Smooth muscle cell (in vitro differentiated cells): Measurements from ENCODE around the gene DICER1. TPM values are rescaled to one million over a fixed set of nuclear protein-coding genes. Genes with fewer than 3 reads are reported as not detected.

Experiments
- DNase-seq: peaks from one replicate; lab custom pipeline; 2025; ENCODE audit not compliant: unreplicated experiment; lab: John Stamatoyannopoulos, UW
- H2AFZ ChIP-seq: fragments of 200-600 bp; sonication (generic); 2 replicates; pipeline ENCODE4 v1.6.0; 2016; ENCODE audit warnings: antibody characterized with exemption, low read depth, mild to moderate bottlenecking
- H3F3A ChIP-seq: fragments of 200-600 bp; sonication (generic); 2 replicates; pipeline ENCODE4 v1.6.0; 2017; ENCODE audit warnings: antibody characterized with exemption, low read depth
- H3K27ac ChIP-seq: fragments of 200-600 bp; sonication (generic); 2 replicates; pipeline ENCODE4 v1.5.1; 2016; ENCODE audit warnings: low read depth, mild to moderate bottlenecking
- H3K27me3 ChIP-seq: fragments of 200-600 bp; sonication (generic); 2 replicates; pipeline ENCODE4 v1.6.1; 2016; ENCODE audit warnings: low read depth, mild to moderate bottlenecking
- H3K36me3 ChIP-seq: fragments of 200-600 bp; sonication (generic); 2 replicates; pipeline ENCODE4 v1.5.1; 2016; ENCODE audit warnings: low read depth
- H3K4me1 ChIP-seq: fragments of 200-600 bp; sonication (generic); 2 replicates; pipeline ENCODE4 v1.5.1; 2016; ENCODE audit warnings: low read depth
- H3K4me2 ChIP-seq: fragments of 200-600 bp; sonication (generic); 2 replicates; pipeline ENCODE4 v1.6.0; 2016; ENCODE audit warnings: mild to moderate bottlenecking
- H3K4me3 ChIP-seq: fragments of 200-600 bp; sonication (generic); 2 replicates; pipeline ENCODE4 v1.5.1; 2016; ENCODE audit warnings: mild to moderate bottlenecking
- H3K79me2 ChIP-seq: fragments of 200-600 bp; sonication (generic); 2 replicates; pipeline ENCODE4 v1.6.0; 2016; ENCODE audit warnings: low read depth, mild to moderate bottlenecking
- H3K9ac ChIP-seq: fragments of 200-600 bp; sonication (generic); 2 replicates; pipeline ENCODE4 v1.6.0; 2016; ENCODE audit warnings: low read depth
- H3K9me3 ChIP-seq: fragments of 200-600 bp; sonication (generic); replicated peaks from 2 replicates; pipeline ENCODE4 v1.5.1; 2016; ENCODE audit warnings: low read depth
- H4K20me1 ChIP-seq: fragments of 200-600 bp; sonication (generic); 2 replicates; pipeline ENCODE4 v1.6.0; 2016; ENCODE audit warnings: low read depth
- CTCF ChIP-seq: fragments of 200-600 bp; sonication (generic); IDR thresholded peaks from 2 replicates; pipeline ENCODE4 v1.5.1; 2017; ENCODE audit warnings: borderline replicate concordance, mild to moderate bottlenecking, antibody characterized with exemption; ENCODE audit not compliant: insufficient read depth, poor library complexity, severe bottlenecking
- WGBS: methylation state at CpG from one replicate; pipeline ENCODE4 v1.1.7; 2016; ENCODE audit warnings: low lambda C conversion rate; 5-methylcytosine and 5-hydroxymethylcytosine counted together
- polyA plus RNA-seq: library from polyadenylated mRNA; unstranded; fragments of >200 nt; fragmentation: Nextera tagmentation; extraction: Ambion mirVana; gene quantifications from 2 replicates; pipeline ENCODE4 v1.2.1, GENCODE V29; 2016
- total RNA-seq: library from RNA; depleted of rRNA; stranded (reverse); fragments of >200 nt; gene quantifications from 2 replicates; pipeline ENCODE4 v1.2.3, GENCODE V29; 2014

DICER1 gene
- total and polyA plus RNA-seq, 2 experiments from 2014 or later, result 17.3 to 67.5 TPM

- H3K79me2 ChIP-seq, result no peaks in the 10 kb centered on the region
- H3K9ac ChIP-seq, result no peak overlapping the region
- no peak overlapping the region for H3K27ac ChIP-seq
- H4K20me1 ChIP-seq, result no peaks in the 10 kb centered on the region
- no peak overlapping the region for H3K4me2 ChIP-seq
- TF ChIP-seq CTCF, result no peak
- peaks cover 3% of the 10 kb centered on the region for H3K9me3 ChIP-seq
- H3K4me1 ChIP-seq, result no peaks in the 10 kb centered on the region
- peaks cover 4% of the 10 kb centered on the region for H3K27me3 ChIP-seq
- no peak overlapping the region for H3K4me3 ChIP-seq
- no peaks in the 10 kb centered on the region for H3F3A ChIP-seq
- no peak overlapping the region for H2AFZ ChIP-seq
- 61% methylated on average over 7 of the region's 7 CpGs for WGBS
- DNase-seq, result no peak
- H3K36me3 ChIP-seq, result no peaks in the 10 kb centered on the region
Observed at GRCh38 chr14:95200404-95200803, 43.1 kb upstream of the DICER1 start.

GRCh38 chr14:95199298-95199983 is 42.1 kb upstream of the DICER1 start:
- peaks cover 4% of the 10 kb centered on the region for H3K27me3 ChIP-seq
- H3K9me3 ChIP-seq, result no peaks in the 10 kb centered on the region
- no peaks in the 10 kb centered on the region for H4K20me1 ChIP-seq
- no peak overlapping the region for H3K9ac ChIP-seq
- no peaks in the 10 kb centered on the region for H3K36me3 ChIP-seq
- WGBS, result 67% methylated on average over 8 of the region's 8 CpGs
- no peak for TF ChIP-seq CTCF
- DNase-seq, result no peak
- H3K4me2 ChIP-seq, result no peak overlapping the region
- no peak overlapping the region for H2AFZ ChIP-seq
- H3K4me3 ChIP-seq, result no peak overlapping the region
- no peaks in the 10 kb centered on the region for H3K4me1 ChIP-seq
- H3F3A ChIP-seq, result no peaks in the 10 kb centered on the region
- H3K79me2 ChIP-seq, result no peaks in the 10 kb centered on the region
- no peak overlapping the region for H3K27ac ChIP-seq

- Histone ChIP-seq H3K4me1 (no peaks in the 10 kb centered on the region), H3K79me2 (no peaks in the 10 kb centered on the region), H3K36me3 (no peaks in the 10 kb centered on the region), H4K20me1 (no peaks in the 10 kb centered on the region), H2AFZ (no peak overlapping the region), H3F3A (no peaks in the 10 kb centered on the region), H3K9ac (no peak overlapping the region), H3K4me2 (no peak overlapping the region), H3K9me3 (no peaks in the 10 kb centered on the region), H3K27ac (no peak overlapping the region), H3K4me3 (no peak overlapping the region), H3K27me3 (peaks cover 4% of the 10 kb centered on the region)
- TF ChIP-seq CTCF, result no peak
- no peak for DNase-seq
- WGBS, result 93% methylated on average over 9 of the region's 9 CpGs
Observed at GRCh38 chr14:95198320-95198719, 41.0 kb upstream of the DICER1 start.

GRCh38 chr14:95197551-95197950 is 40.2 kb upstream of the DICER1 start:
- H3K4me2 ChIP-seq, result no peak overlapping the region
- no peak overlapping the region for H3K27ac ChIP-seq
- H3K79me2 ChIP-seq, result no peaks in the 10 kb centered on the region
- DNase-seq, result no peak
- H3K4me1 ChIP-seq, result no peaks in the 10 kb centered on the region
- no peak overlapping the region for H2AFZ ChIP-seq
- H3K4me3 ChIP-seq, result no peak overlapping the region
- no peaks in the 10 kb centered on the region for H3K36me3 ChIP-seq
- H3F3A ChIP-seq, result no peaks in the 10 kb centered on the region
- peaks cover 4% of the 10 kb centered on the region for H3K27me3 ChIP-seq
- 52% methylated on average over 8 of the region's 8 CpGs for WGBS
- H3K9me3 ChIP-seq, result no peaks in the 10 kb centered on the region
- TF ChIP-seq CTCF, result no peak
- H3K9ac ChIP-seq, result no peak overlapping the region
- no peaks in the 10 kb centered on the region for H4K20me1 ChIP-seq
